Karpas-422 (cell line): Measurements from ENCODE around the gene TMEM87B. TPM values are rescaled to one million over a fixed set of nuclear protein-coding genes. Genes with fewer than 3 reads are reported as not detected.
"Not testable (repeated sequence)": the region's sequence is repeated elsewhere in the genome, so short reads cannot be mapped to it uniquely, and the experiment has no call there.

Source experiments
- DNase-seq: peaks from one replicate; pipeline ENCODE4 v3.0.0-alpha.2; 2015
- H2AFZ ChIP-seq: fragments of 200-600 bp; sonication (generic); 2 replicates; pipeline ENCODE4 v1.6.1; 2014; ENCODE audit warnings: antibody characterized with exemption, low read length, mixed read lengths
- H3K27ac ChIP-seq: fragments of 200-600 bp; sonication (generic); 2 replicates; pipeline ENCODE4 v1.5.1; 2014; ENCODE audit warnings: mild to moderate bottlenecking, low read length, moderate library complexity
- H3K27me3 ChIP-seq: fragments of 200-600 bp; sonication (generic); 2 replicates; pipeline ENCODE4 v1.6.1; 2014; ENCODE audit warnings: low read length, mixed read lengths
- H3K36me3 ChIP-seq: fragments of 200-600 bp; sonication (generic); 2 replicates; pipeline ENCODE4 v1.6.1; 2014; ENCODE audit warnings: low read length, mixed read lengths; ENCODE audit not compliant: insufficient read depth
- H3K4me1 ChIP-seq: fragments of 200-600 bp; sonication (generic); 2 replicates; pipeline ENCODE4 v1.6.1; 2014; ENCODE audit warnings: mild to moderate bottlenecking, low read length, mixed read lengths
- H3K4me2 ChIP-seq: fragments of 200-600 bp; sonication (generic); 2 replicates; pipeline ENCODE4 v1.6.1; 2014; ENCODE audit warnings: low read length, low read depth, mild to moderate bottlenecking; ENCODE audit not compliant: poor library complexity, severe bottlenecking
- H3K4me3 ChIP-seq: fragments of 200-600 bp; sonication (generic); 2 replicates; pipeline ENCODE4 v1.5.1; 2014; ENCODE audit warnings: mild to moderate bottlenecking, antibody characterized with exemption, low read length, mixed read lengths
- H3K79me2 ChIP-seq: fragments of 200-600 bp; sonication (generic); 2 replicates; pipeline ENCODE4 v1.6.1; 2014; ENCODE audit warnings: mild to moderate bottlenecking, low read length, mixed read lengths
- H3K9ac ChIP-seq: fragments of 200-600 bp; sonication (generic); 2 replicates; pipeline ENCODE4 v1.6.0; 2014; ENCODE audit warnings: low read length
- H3K9me2 ChIP-seq: fragments of 200-600 bp; sonication (generic), shearing (Covaris generic); replicated peaks from 2 replicates; pipeline ENCODE4 v1.6.0; 2014; ENCODE audit warnings: mild to moderate bottlenecking, low read length, moderate library complexity; ENCODE audit not compliant: insufficient read depth
- H3K9me3 ChIP-seq: fragments of 300-700, 200-600 bp; sonication (generic); 2 replicates; pipeline ENCODE4 v1.6.1; 2014; ENCODE audit warnings: low read length, mixed read lengths
- H4K20me1 ChIP-seq: fragments of 200-600 bp; sonication (generic); 2 replicates; pipeline ENCODE4 v1.6.1; 2014; ENCODE audit warnings: mild to moderate bottlenecking, antibody characterized with exemption, low read length, low read depth; ENCODE audit not compliant: insufficient read depth
- total RNA-seq: library from RNA; depleted of rRNA; stranded (reverse); fragments of >200 nt; shearing (Covaris generic); gene quantifications from 2 replicates; pipeline ENCODE4 v1.2.3, GENCODE V29; 2014; ENCODE audit warnings: low replicate concordance

TMEM87B gene
- total RNA-seq, 1 experiment from 2014 or later, result 25.5 TPM

- Histone ChIP-seq H3K9me2 (no peaks in the 10 kb centered on the region), H3K4me1 (peaks cover 20% of the 10 kb centered on the region), H4K20me1 (no peaks in the 10 kb centered on the region), H3K27me3 (no peaks in the 10 kb centered on the region), H3K27ac (no peak overlapping the region), H3K4me2 (no peak overlapping the region), H2AFZ (no peak overlapping the region), H3K9ac (no peak overlapping the region), H3K79me2 (peaks cover 70% of the 10 kb centered on the region), H3K4me3 (no peak overlapping the region), H3K36me3 (peaks cover 58% of the 10 kb centered on the region), H3K9me3 (no peaks in the 10 kb centered on the region)
- no peak for DNase-seq
These were observed 7.8 kb downstream of the TMEM87B start for GRCh38 chr2:112062894-112063293.

- no peak overlapping the region for H3K9ac ChIP-seq
- H3K4me1 ChIP-seq, result no peaks in the 10 kb centered on the region; the same call in 1 of the 2 replicates
- peaks cover 60% of the 10 kb centered on the region for H3K36me3 ChIP-seq
- no peak overlapping the region for H3K4me3 ChIP-seq
- no peak overlapping the region for H3K27ac ChIP-seq
- H3K9me3 ChIP-seq, result no peaks in the 10 kb centered on the region
- no peak overlapping the region for H3K4me2 ChIP-seq
- H2AFZ ChIP-seq, result no peak overlapping the region
- no peak for DNase-seq
- no peaks in the 10 kb centered on the region for H4K20me1 ChIP-seq
- H3K79me2 ChIP-seq, result peaks cover 60% of the 10 kb centered on the region
- no peaks in the 10 kb centered on the region for H3K9me2 ChIP-seq
- H3K27me3 ChIP-seq, result no peaks in the 10 kb centered on the region
These were observed 10.4 kb downstream of the TMEM87B start for GRCh38 chr2:112065486-112065885.

- Histone ChIP-seq H3K36me3 (peaks cover 55% of the 10 kb centered on the region), H3K4me1 (no peaks in the 10 kb centered on the region; the same call in 1 of the 2 replicates), H3K79me2 (peaks cover 58% of the 10 kb centered on the region), H3K9me3 (no peaks in the 10 kb centered on the region), H3K4me2 (no peak overlapping the region), H3K27me3 (no peaks in the 10 kb centered on the region), H3K9me2 (no peaks in the 10 kb centered on the region), H3K4me3 (no peak overlapping the region), H2AFZ (no peak overlapping the region), H3K27ac (no peak overlapping the region), H4K20me1 (no peaks in the 10 kb centered on the region), H3K9ac (no peak overlapping the region)
- DNase-seq, result no peak
These were observed 10.9 kb downstream of the TMEM87B start for GRCh38 chr2:112065966-112066365.

DNA sequence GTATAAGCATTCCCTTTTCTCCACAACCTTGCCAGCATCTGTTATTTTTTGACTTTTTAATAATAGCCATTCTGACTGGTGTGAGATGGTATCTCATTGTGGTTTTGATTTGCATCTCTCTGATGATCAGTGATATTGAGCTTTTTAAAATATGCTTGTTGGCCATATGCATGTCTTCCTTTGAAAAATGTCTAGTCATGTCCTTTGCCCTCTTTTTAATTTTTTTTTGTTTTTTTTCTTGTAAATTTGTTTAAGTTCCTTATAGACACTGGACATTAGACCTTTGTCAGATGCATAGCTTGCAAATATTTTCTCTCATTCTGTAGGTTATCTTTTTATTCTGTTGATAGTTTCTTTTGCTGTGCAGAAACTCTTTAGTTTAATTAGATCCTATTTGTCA, 14.7 kb downstream of the TMEM87B start:
- not testable (repeated sequence) for H3K27me3 ChIP-seq, H4K20me1 ChIP-seq, H3K4me3 ChIP-seq, H3K9me2 ChIP-seq, H3K4me2 ChIP-seq, H3K9me3 ChIP-seq, H3K27ac ChIP-seq, H3K9ac ChIP-seq, DNase-seq, H2AFZ ChIP-seq
- H3K79me2 ChIP-seq, result peaks cover 57% of the 10 kb centered on the region
- peaks cover 23% of the 10 kb centered on the region for H3K4me1 ChIP-seq
- peaks cover 42% of the 10 kb centered on the region for H3K36me3 ChIP-seq

GRCh38 chr2:112073875-112074274, 18.8 kb downstream of the TMEM87B start:
- no peaks in the 10 kb centered on the region for H3K9me2 ChIP-seq
- 0 out of 2 replicates have a peak overlapping the region, but pooled peaks have one; percentile 4 for H3K27ac ChIP-seq
- H2AFZ ChIP-seq, result no peak overlapping the region
- peaks cover 48% of the 10 kb centered on the region for H3K4me1 ChIP-seq
- peaks cover 20% of the 10 kb centered on the region for H3K36me3 ChIP-seq
- peak overlapping the region; percentile 24 for H3K4me2 ChIP-seq
- no peak overlapping the region for H3K4me3 ChIP-seq
- no peaks in the 10 kb centered on the region for H3K27me3 ChIP-seq
- H4K20me1 ChIP-seq, result no peaks in the 10 kb centered on the region
- DNase-seq, result no peak
- H3K9ac ChIP-seq, result no peak overlapping the region
- H3K79me2 ChIP-seq, result peaks cover 63% of the 10 kb centered on the region
- no peaks in the 10 kb centered on the region for H3K9me3 ChIP-seq

GRCh38 chr2:112074506-112074905, 19.4 kb downstream of the TMEM87B start:
- H3K9ac ChIP-seq, result no peak overlapping the region

DNA sequence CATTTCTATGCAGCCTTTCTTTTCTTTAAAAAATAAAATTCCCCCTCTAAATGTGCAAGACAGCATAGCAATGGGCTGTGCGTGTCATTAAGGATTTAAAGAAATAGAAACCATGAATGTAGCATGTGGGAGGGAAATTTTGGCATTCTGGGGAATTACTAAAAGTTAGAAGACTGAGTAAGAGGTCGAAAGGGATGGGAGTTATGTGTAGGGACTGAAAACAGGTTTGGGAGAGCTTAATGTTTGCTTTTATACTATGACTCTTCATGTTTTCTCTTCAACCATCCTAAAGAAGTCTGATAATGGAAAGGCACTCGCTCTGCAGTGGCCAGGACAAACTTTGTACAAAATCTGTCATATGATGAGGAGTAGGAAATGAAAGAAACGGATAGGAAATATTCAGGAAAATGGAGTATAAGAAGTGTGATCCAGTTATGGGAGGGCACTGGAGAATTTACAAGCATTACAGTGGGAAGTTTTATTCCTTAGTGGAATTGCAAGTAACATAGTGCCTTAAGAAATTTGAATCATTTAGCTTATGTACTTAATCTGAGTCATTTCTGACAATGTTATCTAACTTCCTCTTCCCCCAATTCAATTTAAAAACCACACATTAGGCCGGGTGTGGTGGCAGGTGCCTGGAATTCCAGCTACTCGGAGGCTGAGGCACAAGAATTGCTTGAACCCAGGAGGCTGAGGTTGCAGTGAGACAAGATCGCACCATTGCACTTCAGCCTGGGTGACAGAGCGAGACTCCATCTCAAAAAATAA, 20.6 kb downstream of the TMEM87B start:
- Histone ChIP-seq H3K9me3 (no peaks in the 10 kb centered on the region), H3K36me3 (peaks cover 16% of the 10 kb centered on the region), H3K9me2 (no peaks in the 10 kb centered on the region), H2AFZ (no peak overlapping the region), H3K4me2 (peak overlapping the region; percentile 1), H4K20me1 (no peaks in the 10 kb centered on the region), H3K79me2 (peaks cover 54% of the 10 kb centered on the region), H3K9ac (no peak overlapping the region), H3K27me3 (no peaks in the 10 kb centered on the region), H3K4me1 (peaks cover 48% of the 10 kb centered on the region), H3K4me3 (no peak overlapping the region), H3K27ac (0 out of 2 replicates have a peak overlapping the region, but pooled peaks have one; percentile 0)
- DNase-seq, result no peak

More at GRCh38 chr2:112074506-112074905, 19.4 kb downstream of the TMEM87B start:
- Histone ChIP-seq H3K4me3 (no peak overlapping the region), H3K9me2 (no peaks in the 10 kb centered on the region), H2AFZ (no peak overlapping the region), H3K4me2 (peak overlapping the region; percentile 24), H3K79me2 (peaks cover 63% of the 10 kb centered on the region), H3K9me3 (no peaks in the 10 kb centered on the region), H3K27ac (0 out of 2 replicates have a peak overlapping the region, but pooled peaks have one; percentile 4), H3K36me3 (peaks cover 17% of the 10 kb centered on the region), H3K4me1 (peaks cover 48% of the 10 kb centered on the region), H3K27me3 (no peaks in the 10 kb centered on the region), H4K20me1 (no peaks in the 10 kb centered on the region)
- no peak for DNase-seq

- Histone ChIP-seq H3K27me3 (no peaks in the 10 kb centered on the region), H3K4me3 (no peak overlapping the region), H3K9me3 (no peaks in the 10 kb centered on the region), H3K79me2 (peaks cover 41% of the 10 kb centered on the region), H3K4me2 (no peak overlapping the region), H3K27ac (no peak overlapping the region), H3K9me2 (no peaks in the 10 kb centered on the region), H3K9ac (no peak overlapping the region), H2AFZ (no peak overlapping the region), H4K20me1 (no peaks in the 10 kb centered on the region), H3K36me3 (peaks cover 28% of the 10 kb centered on the region), H3K4me1 (peaks cover 36% of the 10 kb centered on the region)
- DNase-seq, result peak; percentile 66
These were observed 22.7 kb downstream of the TMEM87B start for GRCh38 chr2:112077814-112078213.
